Hepatic stellate cell (primary cell): Measurements from ENCODE around the gene JMJD1C.
"Not testable (repeated sequence)": the region's sequence is repeated elsewhere in the genome, so short reads cannot be mapped to it uniquely, and the experiment has no call there.

ENCODE experiments used
- DNase-seq: peaks from one replicate; pipeline ENCODE4 v3.0.0; 2011; ENCODE audit warnings: low spot score

The JMJD1C gene

GRCh38 chr10:63409465-63410027 lies 56.2 kb downstream of the JMJD1C start:
- peak; percentile 40 for DNase-seq

- DNase-seq = no peak
These were observed 58.6 kb downstream of the JMJD1C start for GRCh38 chr10:63407136-63407662.

GRCh38 chr10:63396133-63396761 lies 69.5 kb downstream of the JMJD1C start:
- DNase-seq = no peak

GRCh38 chr10:63393050-63393449 lies 72.7 kb downstream of the JMJD1C start:
- DNase-seq = no peak

GRCh38 chr10:63392224-63392623 lies 73.6 kb downstream of the JMJD1C start:
- no peak for DNase-seq

- no peak for DNase-seq
These were observed 74.0 kb downstream of the JMJD1C start for GRCh38 chr10:63391812-63392211.

GRCh38 chr10:63390521-63390920 lies 75.3 kb downstream of the JMJD1C start:
- DNase-seq = no peak

GRCh38 chr10:63388421-63389031 lies 77.3 kb downstream of the JMJD1C start:
- no peak for DNase-seq

- DNase-seq = no peak
These were observed 80.5 kb downstream of the JMJD1C start for GRCh38 chr10:63385254-63385653.

GRCh38 chr10:63384675-63385074 lies 81.1 kb downstream of the JMJD1C start:
- no peak for DNase-seq

- DNase-seq = no peak
These were observed 81.8 kb downstream of the JMJD1C start for GRCh38 chr10:63384001-63384400.

GRCh38 chr10:63383141-63383540 lies 82.6 kb downstream of the JMJD1C start:
- no peak for DNase-seq

- DNase-seq = no peak
These were observed 83.7 kb downstream of the JMJD1C start for GRCh38 chr10:63382066-63382465.

GRCh38 chr10:63377305-63377661 lies 88.5 kb downstream of the JMJD1C start:
- not testable (repeated sequence) for DNase-seq

GRCh38 chr10:63376560-63377304 lies 89.0 kb downstream of the JMJD1C start:
- peak; percentile 15 for DNase-seq

- DNase-seq = peak; percentile 7
These were observed 89.9 kb downstream of the JMJD1C start for GRCh38 chr10:63375859-63376258.

GRCh38 chr10:63375458-63375857 lies 90.3 kb downstream of the JMJD1C start:
- no peak for DNase-seq

- no peak for DNase-seq
These were observed 90.8 kb downstream of the JMJD1C start for GRCh38 chr10:63374991-63375390.

GRCh38 chr10:63373176-63373575 lies 92.6 kb downstream of the JMJD1C start:
- DNase-seq = no peak

GRCh38 chr10:63369711-63370110 lies 96.1 kb downstream of the JMJD1C start:
- no peak for DNase-seq

GRCh38 chr10:63368365-63368764 lies 97.4 kb downstream of the JMJD1C start:
- DNase-seq = no peak

GRCh38 chr10:63366933-63367332 lies 98.8 kb downstream of the JMJD1C start:
- no peak for DNase-seq
